Upper lobe of left lung (tissue), 6 donors: ENCODE measurements around the gene TEX47. TPM values are rescaled to one million over a fixed set of nuclear protein-coding genes. Genes with fewer than 3 reads are reported as not detected.

Experiments used
- ATAC-seq, 2 donors: fragments of 200-7000 bp; cut with Tn5 transposase; one replicate each; pipeline ENCODE4 v1.9.1; 2022; ENCODE audit warnings: mild to moderate bottlenecking in 2 of 2, moderate library complexity in 2 of 2; ENCODE audit not compliant: low FRiP score in 2 of 2
- DNase-seq, 2 donors: peaks; one replicate each; pipeline ENCODE4 v3.0.0-alpha.2; 2019 to 2020
- H3K27ac ChIP-seq, 4 donors: fragments of 200-600 bp; sonication (generic); one replicate each; pipeline ENCODE4 v1.5.1; 2016 to 2019
- H3K27me3 ChIP-seq, 4 donors: fragments of 200-600 bp; sonication (generic); one replicate each; pipeline ENCODE4 v1.5.1; 2017 to 2019
- H3K36me3 ChIP-seq, 4 donors: fragments of 200-600 bp; sonication (generic); one replicate each; pipeline ENCODE4 v1.5.1; 2016 to 2019
- H3K4me1 ChIP-seq, 4 donors: fragments of 200-600 bp; sonication (generic); one replicate each; pipeline ENCODE4 v1.5.1; 2018 to 2019
- H3K4me3 ChIP-seq, 4 donors: fragments of 200-600 bp; sonication (generic); one replicate each; pipeline ENCODE4 v1.5.1; 2017 to 2019; ENCODE audit warnings: mild to moderate bottlenecking in 2 of 4, moderate library complexity in 1 of 4
- H3K9me3 ChIP-seq, 4 donors: fragments of 200-600 bp; sonication (generic); one replicate each; pipeline ENCODE4 v1.5.1; 2018 to 2019
- EP300 ChIP-seq, 4 donors: sonication (generic); formaldehyde crosslinking; IDR thresholded peaks; one replicate each; pipeline ENCODE4 v1.5.1; 2017; ENCODE audit warnings: antibody characterized with exemption in 4 of 4, control low read depth in 2 of 4
- POLR2A ChIP-seq, 4 donors: fragments of 450-650 bp; IDR thresholded peaks; one replicate each; pipeline ENCODE4 v1.5.1; 2016 to 2017; ENCODE audit warnings: antibody characterized with exemption in 4 of 4, mild to moderate bottlenecking in 2 of 4
- POLR2AphosphoS5 ChIP-seq, 2 donors: sonication (generic); formaldehyde crosslinking; IDR thresholded peaks; one replicate each; pipeline ENCODE4 v1.5.1; 2017; ENCODE audit warnings: antibody characterized with exemption in 2 of 2
- WGBS, 2 donors: methylation state at CpG; one replicate each; pipeline ENCODE4 v1.1.5; 2017 to 2018; 5-methylcytosine and 5-hydroxymethylcytosine counted together
- small RNA-seq, 4 donors: library from RNA; depleted of rRNA; stranded (forward); fragments of <200 nt; gene quantifications; one replicate each; pipeline ENCODE3, GENCODE V24; 2016
- total RNA-seq, 6 donors: library from RNA; depleted of rRNA in 4 of 6; stranded (reverse); fragments of >200 nt in 4 of 6; gene quantifications; one replicate each; pipeline versions ENCODE4 v1.1.0 to v1.2.1, GENCODE V29; 2016 to 2021
- TF ChIP-seq, protein P1 (sequence below), 6 experiments: fragments of 450-650 bp in 4 of 6; fragments of 200-600 bp in 2 of 6; sonication (generic) in 2 of 6; IDR thresholded peaks; one replicate each; pipeline ENCODE4 v1.5.1; 2016 to 2019; ENCODE audit warnings: antibody characterized with exemption in 6 of 6
- donor health status: DM: no; HTN: no; CAD: no; lungs with moderate emphysema.
- donor health status: DM: no; HTN: yes; CAD: no; lungs with severe emphysema.

Gene TEX47
- total RNA-seq, 6 donors from 2014 or later: not detected

DNA sequence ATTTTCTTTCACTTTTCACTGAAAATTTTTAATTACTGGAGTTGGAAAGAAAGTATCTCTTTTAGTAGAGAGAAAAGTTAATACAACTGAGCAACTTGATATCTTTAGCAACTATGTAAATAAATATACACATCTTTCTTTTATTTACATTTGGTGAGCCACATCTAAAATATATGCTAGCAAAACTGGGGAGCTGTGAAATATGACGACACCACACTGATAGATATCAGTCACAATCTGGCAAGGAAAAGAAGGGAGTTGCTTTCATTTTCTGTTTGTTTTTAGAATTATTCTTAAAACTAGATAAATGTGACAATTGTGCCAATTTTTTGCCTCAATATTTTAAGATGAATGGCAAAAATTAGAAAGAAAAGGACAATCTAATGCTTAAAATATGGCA, 38.7 kb downstream of the TEX47 start:
- 77 to 78% methylated on average over 1 of the region's 1 CpG for WGBS, 2 donors
- peaks cover 9 to 17% (median 11%) of the 10 kb centered on the region in 4 donors for H3K4me1 ChIP-seq
- DNase-seq (no peak), ATAC-seq (no peak)
- H3K27me3 ChIP-seq: peaks cover 0 to 17% (median 9%) of the 10 kb centered on the region in 4 donors
- H3K9me3 ChIP-seq: no peaks in the 10 kb centered on the region
- H3K4me3 ChIP-seq: no peak overlapping the region
- TF ChIP-seq POLR2AphosphoS5 (IDR thresholded peaks at IDR 0.05) (no peak), EP300 (IDR thresholded peaks at IDR 0.05) (no peak), POLR2A (IDR thresholded peaks at IDR 0.05) (no peak)
- TF ChIP-seq, protein P1, sequence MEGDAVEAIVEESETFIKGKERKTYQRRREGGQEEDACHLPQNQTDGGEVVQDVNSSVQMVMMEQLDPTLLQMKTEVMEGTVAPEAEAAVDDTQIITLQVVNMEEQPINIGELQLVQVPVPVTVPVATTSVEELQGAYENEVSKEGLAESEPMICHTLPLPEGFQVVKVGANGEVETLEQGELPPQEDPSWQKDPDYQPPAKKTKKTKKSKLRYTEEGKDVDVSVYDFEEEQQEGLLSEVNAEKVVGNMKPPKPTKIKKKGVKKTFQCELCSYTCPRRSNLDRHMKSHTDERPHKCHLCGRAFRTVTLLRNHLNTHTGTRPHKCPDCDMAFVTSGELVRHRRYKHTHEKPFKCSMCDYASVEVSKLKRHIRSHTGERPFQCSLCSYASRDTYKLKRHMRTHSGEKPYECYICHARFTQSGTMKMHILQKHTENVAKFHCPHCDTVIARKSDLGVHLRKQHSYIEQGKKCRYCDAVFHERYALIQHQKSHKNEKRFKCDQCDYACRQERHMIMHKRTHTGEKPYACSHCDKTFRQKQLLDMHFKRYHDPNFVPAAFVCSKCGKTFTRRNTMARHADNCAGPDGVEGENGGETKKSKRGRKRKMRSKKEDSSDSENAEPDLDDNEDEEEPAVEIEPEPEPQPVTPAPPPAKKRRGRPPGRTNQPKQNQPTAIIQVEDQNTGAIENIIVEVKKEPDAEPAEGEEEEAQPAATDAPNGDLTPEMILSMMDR (IDR thresholded peaks at IDR 0.05): no peak
- H3K27ac ChIP-seq: no peak overlapping the region
- no peaks in the 10 kb centered on the region for H3K36me3 ChIP-seq

DNA sequence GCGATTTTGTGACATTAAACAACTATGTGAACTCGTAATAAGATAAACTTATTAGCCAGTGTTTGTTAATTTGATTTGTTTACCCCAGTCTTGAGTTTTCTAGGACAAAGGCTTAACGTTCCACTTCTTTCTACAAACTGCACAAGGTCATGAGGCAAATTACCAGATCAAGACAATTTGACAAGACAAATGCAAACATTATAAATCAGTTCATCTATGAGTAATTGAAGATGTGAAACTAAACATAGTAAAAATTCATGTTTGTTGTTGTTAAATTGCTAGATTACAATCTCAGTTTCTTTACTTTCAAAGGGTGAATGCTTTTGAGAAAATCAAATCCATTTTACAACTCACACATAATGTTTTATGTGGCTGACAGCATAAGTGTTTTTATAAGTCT, 49.4 kb downstream of the TEX47 start:
- TF ChIP-seq, protein P1 (IDR thresholded peaks at IDR 0.05): no peak
- TF ChIP-seq POLR2AphosphoS5 (IDR thresholded peaks at IDR 0.05) (no peak), EP300 (IDR thresholded peaks at IDR 0.05) (no peak), POLR2A (IDR thresholded peaks at IDR 0.05) (no peak)
- Histone ChIP-seq H3K4me3 (no peak overlapping the region), H3K4me1 (no peaks in the 10 kb centered on the region), H3K36me3 (no peaks in the 10 kb centered on the region), H3K27me3 (no peaks in the 10 kb centered on the region), H3K27ac (no peak overlapping the region), H3K9me3 (no peaks in the 10 kb centered on the region)
- ATAC-seq: no peak
- DNase-seq: no peak
- WGBS, 2 donors: 46 to 54% methylated on average over 3 of the region's 3 CpGs

Small RNA genes within 50 kb of the gene (small RNA-seq; reads per million reads assigned to genes)
- 0 reads per million in 4 donors for gene AC002127.1

Other genes starting within 250 kb of the TEX47 start
- gene ZNF804B, start 36.0 kb downstream of the TEX47 start, total RNA-seq: not detected